ENCODE results near the gene FN3K. TPM values are rescaled to one million over a fixed set of nuclear protein-coding genes. Genes with fewer than 3 reads are reported as not detected.
"Not testable (repeated sequence)": the region's sequence is repeated elsewhere in the genome, so short reads cannot be mapped to it uniquely, and the experiment has no call there.

FN3K gene
- total and polyA plus RNA-seq, 2 donors (not counting 3 experiments of a cell fraction or from before 2014, with no cell fraction given) = 2.0 to 12.0 TPM

- dilution Hi-C loops (cut with MboI; ENCODE audit: extremely low pct_ligation_motif_present, low sequenced_read_pairs) = no loop called here
- no TSS peak for BruUV-seq (replicated peaks)
- H3K9ac ChIP-seq (replicated peaks; ENCODE audit: extremely low read depth, insufficient read depth, low read length) = no peak overlapping the region
- DNase-seq (ENCODE audit: low read depth, low spot score) (no peak), FAIRE-seq (no peak)
- H3K36me3 ChIP-seq (ENCODE audit: control insufficient read depth in 2 of 2, extremely low read depth in 1 of 2, insufficient read depth in 2 of 2, low read length in 2 of 2) = peaks cover 0 to 4% of the 10 kb centered on the region in 2 experiments
- no peak overlapping the region for H3K4me3 ChIP-seq (replicated peaks in 1 of 3; ENCODE audit: insufficient read depth in 1 of 3, low read depth in 1 of 3, low read length in 3 of 3)
- TF ChIP-seq POLR2AphosphoS5 (IDR thresholded peaks at IDR 0.05; ENCODE audit: insufficient read depth, low read depth, low read length) (no peak), JUN (IDR thresholded peaks at IDR 0.05; ENCODE audit: borderline replicate concordance, insufficient read depth, insufficient read length, low read depth) (no peak), GATA2 (IDR thresholded peaks at IDR 0.05; ENCODE audit: insufficient read depth, insufficient read length, low read depth, low read length) (no peak), EZH2 (IDR thresholded peaks at IDR 0.05; ENCODE audit: borderline replicate concordance, low read depth, low read length, severe bottlenecking) (no peak), MYC (IDR thresholded peaks at IDR 0.05; ENCODE audit: low read depth, low read length) (no peak), MAX (IDR thresholded peaks at IDR 0.05; ENCODE audit: insufficient read depth, insufficient read length) (no peak), FOS (IDR thresholded peaks at IDR 0.05; ENCODE audit: borderline replicate concordance, insufficient read depth, low read length) (no peak), POLR2A (IDR thresholded peaks at IDR 0.05; ENCODE audit: low read depth, low read length) (no peak)
- H2AFZ ChIP-seq (ENCODE audit: low read depth, low read length) = no peak overlapping the region
- no peaks in the 10 kb centered on the region for H3K4me1 ChIP-seq (ENCODE audit: control insufficient read depth, extremely low read depth, insufficient read depth, low read length)
- no peaks in the 10 kb centered on the region for H3K9me3 ChIP-seq (replicated peaks; ENCODE audit: control insufficient read depth, insufficient read depth, low read length)
- H3K9me1 ChIP-seq (replicated peaks; ENCODE audit: control insufficient read depth, extremely low read depth, insufficient read depth, low read length) = no peaks in the 10 kb centered on the region
- intact Hi-C loops (cut with micrococcal nuclease) = no loop called here
- H3K4me2 ChIP-seq (ENCODE audit: insufficient read depth, low read length) = no peak overlapping the region
- ChIA-PET CTCF (no interaction called here), POLR2A (no interaction called here)
- H3K27me3 ChIP-seq (ENCODE audit: control insufficient read depth in 2 of 2, insufficient read depth in 2 of 2, low read length in 2 of 2) = no peaks in the 10 kb centered on the region
- H3K27ac ChIP-seq (ENCODE audit: insufficient read depth, low read depth, low read length) = no peak overlapping the region
- no peaks in the 10 kb centered on the region for H4K20me1 ChIP-seq (replicated peaks; ENCODE audit: control insufficient read depth, extremely low read depth, insufficient read depth, low read length)
- H3K79me2 ChIP-seq (ENCODE audit: control insufficient read depth, insufficient read depth, low read length) = no peaks in the 10 kb centered on the region
These were observed 8.2 kb downstream of the FN3K start for GRCh38 chr17:82743344-82744219.

GRCh38 chr17:82744736-82745135 lies 9.3 kb downstream of the FN3K start:
- H2AFZ ChIP-seq (ENCODE audit: low read depth, low read length); FAIRE-seq; H3K9me3 ChIP-seq (replicated peaks; ENCODE audit: control insufficient read depth, insufficient read depth, low read length); H3K4me2 ChIP-seq (ENCODE audit: insufficient read depth, low read length); H3K27me3 ChIP-seq (ENCODE audit: control insufficient read depth in 2 of 2, insufficient read depth in 2 of 2, low read length in 2 of 2); H3K9me1 ChIP-seq (replicated peaks; ENCODE audit: control insufficient read depth, extremely low read depth, insufficient read depth, low read length); H3K36me3 ChIP-seq (ENCODE audit: control insufficient read depth in 2 of 2, extremely low read depth in 1 of 2, insufficient read depth in 2 of 2, low read length in 2 of 2); DNase-seq (ENCODE audit: low read depth, low spot score); H3K27ac ChIP-seq (ENCODE audit: insufficient read depth, low read depth, low read length); H3K4me1 ChIP-seq (ENCODE audit: control insufficient read depth, extremely low read depth, insufficient read depth, low read length); BruUV-seq (replicated peaks); H3K79me2 ChIP-seq (ENCODE audit: control insufficient read depth, insufficient read depth, low read length); H4K20me1 ChIP-seq (replicated peaks; ENCODE audit: control insufficient read depth, extremely low read depth, insufficient read depth, low read length); intact Hi-C loops (cut with micrococcal nuclease); H3K4me3 ChIP-seq (replicated peaks in 1 of 3; ENCODE audit: insufficient read depth in 1 of 3, low read depth in 1 of 3, low read length in 3 of 3); dilution Hi-C loops (cut with MboI; ENCODE audit: extremely low pct_ligation_motif_present, low sequenced_read_pairs); POLR2A ChIA-PET; H3K9ac ChIP-seq (replicated peaks; ENCODE audit: extremely low read depth, insufficient read depth, low read length); CTCF ChIA-PET: not testable (repeated sequence)
